Measurements from ENCODE around the gene SIRPA. TPM values are rescaled to one million over a fixed set of nuclear protein-coding genes. Genes with fewer than 3 reads are reported as not detected.

The SIRPA gene
- total RNA-seq, 1 experiment from 2014 or later: 12.8 TPM

GRCh38 chr20:1908191-1908590 is 13.0 kb downstream of the SIRPA start:
- Histone ChIP-seq H3K4me3 (ENCODE audit: low read length) (no peak overlapping the region), H3K79me2 (ENCODE audit: low read length) (no peaks in the 10 kb centered on the region), H3K36me3 (ENCODE audit: low read depth, low read length) (no peaks in the 10 kb centered on the region), H3K4me2 (ENCODE audit: low read length) (no peak overlapping the region), H3K4me1 (ENCODE audit: insufficient read depth, low read length) (no peaks in the 10 kb centered on the region), H2AFZ (ENCODE audit: low read length) (no peak overlapping the region), H3K27ac (ENCODE audit: low read length) (no peak overlapping the region), H3K27me3 (ENCODE audit: low read length) (no peaks in the 10 kb centered on the region), H3F3A (ENCODE audit: low read length, unreplicated experiment) (no peaks in the 10 kb centered on the region), H3K9ac (ENCODE audit: low read length) (no peak overlapping the region), H4K20me1 (ENCODE audit: low read length) (no peaks in the 10 kb centered on the region), H3K9me2 (replicated peaks; ENCODE audit: low read length) (no peaks in the 10 kb centered on the region), H3K9me3 (ENCODE audit: low read length) (no peaks in the 10 kb centered on the region)
- no peak for ATAC-seq
- BruUV-seq (replicated peaks): no TSS peak
- CTCF ChIA-PET: no interaction called here
- intact Hi-C loops (cut with micrococcal nuclease): loop anchor here (10.0 kb wide), 1 partner anchor 197 kb away; the partner anchor contains the start of gene STK35
- no peak for TF ChIP-seq EZH2 (IDR thresholded peaks at IDR 0.05; ENCODE audit: low read length, unreplicated experiment)
- no peak for TF ChIP-seq CTCF (conservative IDR thresholded peaks at IDR 0.05; ENCODE audit: low read depth, low read length)
- no peak for TF ChIP-seq EZH2phosphoT487 (IDR thresholded peaks at IDR 0.05; ENCODE audit: borderline replicate concordance, low read length)
- DNase-seq: no peak
- POLR2A ChIA-PET (ENCODE audit: unreplicated experiment): no interaction called here

GRCh38 chr20:1909097-1909496 is 13.9 kb downstream of the SIRPA start:
- BruUV-seq (replicated peaks): no TSS peak
- no peaks in the 10 kb centered on the region for H4K20me1 ChIP-seq (ENCODE audit: low read length)
- no peak overlapping the region for H3K4me3 ChIP-seq (ENCODE audit: low read length)
- no peaks in the 10 kb centered on the region for H3K36me3 ChIP-seq (ENCODE audit: low read depth, low read length)
- H2AFZ ChIP-seq (ENCODE audit: low read length): no peak overlapping the region
- no peaks in the 10 kb centered on the region for H3K9me2 ChIP-seq (replicated peaks; ENCODE audit: low read length)
- ATAC-seq (no peak), DNase-seq (no peak)
- no peak overlapping the region for H3K27ac ChIP-seq (ENCODE audit: low read length)
- CTCF ChIA-PET: no interaction called here
- no peak overlapping the region for H3K4me2 ChIP-seq (ENCODE audit: low read length)
- no peaks in the 10 kb centered on the region for H3K27me3 ChIP-seq (ENCODE audit: low read length)
- TF ChIP-seq EZH2 (IDR thresholded peaks at IDR 0.05; ENCODE audit: low read length, unreplicated experiment) (no peak), CTCF (conservative IDR thresholded peaks at IDR 0.05; ENCODE audit: low read depth, low read length) (no peak), EZH2phosphoT487 (IDR thresholded peaks at IDR 0.05; ENCODE audit: borderline replicate concordance, low read length) (no peak)
- POLR2A ChIA-PET (ENCODE audit: unreplicated experiment): no interaction called here
- H3K79me2 ChIP-seq (ENCODE audit: low read length): no peaks in the 10 kb centered on the region
- no peaks in the 10 kb centered on the region for H3K9me3 ChIP-seq (ENCODE audit: low read length)
- no peaks in the 10 kb centered on the region for H3K4me1 ChIP-seq (ENCODE audit: insufficient read depth, low read length)
- H3K9ac ChIP-seq (ENCODE audit: low read length): no peak overlapping the region
- no peaks in the 10 kb centered on the region for H3F3A ChIP-seq (ENCODE audit: low read length, unreplicated experiment)
- intact Hi-C loops (cut with micrococcal nuclease): loop anchor here (10.0 kb wide), 1 partner anchor 196 kb away; the partner anchor contains the start of gene STK35

- Histone ChIP-seq H3K4me1 (ENCODE audit: insufficient read depth, low read length) (no peaks in the 10 kb centered on the region), H3F3A (ENCODE audit: low read length, unreplicated experiment) (no peaks in the 10 kb centered on the region), H3K4me2 (ENCODE audit: low read length) (no peak overlapping the region), H4K20me1 (ENCODE audit: low read length) (no peaks in the 10 kb centered on the region), H3K79me2 (ENCODE audit: low read length) (no peaks in the 10 kb centered on the region), H2AFZ (ENCODE audit: low read length) (no peak overlapping the region), H3K27ac (ENCODE audit: low read length) (no peak overlapping the region), H3K36me3 (ENCODE audit: low read depth, low read length) (0 out of 2 replicates have a peak, but pooled peaks cover 3% of the 10 kb centered on the region), H3K9ac (ENCODE audit: low read length) (no peak overlapping the region), H3K27me3 (ENCODE audit: low read length) (no peaks in the 10 kb centered on the region), H3K4me3 (ENCODE audit: low read length) (no peak overlapping the region), H3K9me3 (ENCODE audit: low read length) (no peaks in the 10 kb centered on the region), H3K9me2 (replicated peaks; ENCODE audit: low read length) (no peaks in the 10 kb centered on the region)
- ChIA-PET CTCF (no interaction called here), POLR2A (ENCODE audit: unreplicated experiment) (no interaction called here)
- intact Hi-C loops (cut with micrococcal nuclease): no loop called here
- no peak for ATAC-seq
- BruUV-seq (replicated peaks): no TSS peak
- no peak for TF ChIP-seq EZH2 (IDR thresholded peaks at IDR 0.05; ENCODE audit: low read length, unreplicated experiment)
- TF ChIP-seq EZH2phosphoT487 (IDR thresholded peaks at IDR 0.05; ENCODE audit: borderline replicate concordance, low read length): no peak
- TF ChIP-seq CTCF (conservative IDR thresholded peaks at IDR 0.05; ENCODE audit: low read depth, low read length): no peak
- DNase-seq: no peak
These were observed 16.3 kb downstream of the SIRPA start for GRCh38 chr20:1911536-1911935.

Measured in PC-3 (cell line).